Bone marrow (tissue), 2 donors: Measurements from ENCODE around the gene ITPA.
"Not testable (repeated sequence)": the region's sequence is repeated elsewhere in the genome, so short reads cannot be mapped to it uniquely, and the experiment has no call there.

Experiments
- DNase-seq, 2 donors: peaks; one replicate each; lab custom pipeline; 2025; lab: John Stamatoyannopoulos, UW

ITPA gene

GRCh38 chr20:3199976-3200755 is 9.1 kb upstream of the ITPA start:
- no peak for DNase-seq

- DNase-seq, result no peak
These were observed 6.4 kb upstream of the ITPA start for GRCh38 chr20:3202965-3203314.

GRCh38 chr20:3203315-3204123 is 5.8 kb upstream of the ITPA start:
- no peak for DNase-seq

- peak; percentile 86 to 92 for DNase-seq
These were observed 5.0 kb upstream of the ITPA start, which contains the start of gene DDRGK1 for GRCh38 chr20:3204124-3204794. TSS of gene DDRGK1 (minus strand) at chr20:3204682. CDS start at chr20:3204627, 55 bp downstream.

- peak; percentile 10 to 27 for DNase-seq
These were observed 477 bp upstream of the ITPA start for GRCh38 chr20:3208786-3209256.

GRCh38 chr20:3209946-3210317 is 634 bp downstream of the ITPA start:
- no peak for DNase-seq

GRCh38 chr20:3210346-3210745 is 1.0 kb downstream of the ITPA start:
- no peak for DNase-seq

GRCh38 chr20:3213226-3213625 is 3.9 kb downstream of the ITPA start:
- no peak for DNase-seq

- not testable (repeated sequence) for DNase-seq
These were observed 6.1 kb downstream of the ITPA start for GRCh38 chr20:3215359-3215917.

GRCh38 chr20:3218307-3218988 is 9.2 kb downstream of the ITPA start:
- peak; percentile 30 to 31 for DNase-seq

GRCh38 chr20:3221398-3222226 is 12.3 kb downstream of the ITPA start:
- no peak for DNase-seq

- peak in 1 of 2 donors; percentile 84 for DNase-seq
These were observed 13.6 kb downstream of the ITPA start for GRCh38 chr20:3222635-3223600.

GRCh38 chr20:3223651-3223993 is 14.3 kb downstream of the ITPA start:
- no peak for DNase-seq

- no peak for DNase-seq
These were observed 14.8 kb downstream of the ITPA start for GRCh38 chr20:3223994-3224680.

- DNase-seq, result no peak
These were observed 15.6 kb downstream of the ITPA start for GRCh38 chr20:3224681-3225421.

GRCh38 chr20:3226093-3226492 is 16.8 kb downstream of the ITPA start:
- DNase-seq, result no peak

- no peak for DNase-seq
These were observed 17.6 kb downstream of the ITPA start for GRCh38 chr20:3226864-3227263.

- no peak for DNase-seq
These were observed 18.2 kb downstream of the ITPA start for GRCh38 chr20:3227506-3227905.
